H1 (cell line): ENCODE data around the gene NELFB. TPM values are rescaled to one million over a fixed set of nuclear protein-coding genes. Genes with fewer than 3 reads are reported as not detected.

Source experiments
- CTCF ChIA-PET: fragments of 300-600 bp; sonication (Branson Sonifier 250); formaldehyde crosslinking; loops from one replicate; lab custom pipeline; 2021; ENCODE audit not compliant: partially characterized antibody; lab: Charles Lee
- POLR2A ChIA-PET: fragments of 300-600 bp; sonication (Branson Sonifier 250); formaldehyde crosslinking; loops from one replicate; lab custom pipeline; 2021; ENCODE audit warnings: inconsistent platforms; ENCODE audit not compliant: partially characterized antibody; lab: Charles Lee
- DNase-seq, 2 experiments: peaks; one replicate each; pipeline versions ENCODE4 v3.0.0 to v3.0.0-alpha.2; 2010 to 2022; ENCODE audit warnings: low spot score in 2 of 2, low read depth in 1 of 2, mixed read lengths in 1 of 2
- FAIRE-seq: peaks from 2 replicates; lab custom pipeline; 2011; peaks lifted over from hg19 to GRCh38; lab: Jason Lieb, UNC
- H2AFZ ChIP-seq: 2 replicates; pipeline ENCODE4 v1.8.1; 2012; ENCODE audit warnings: low read length, inconsistent platforms
- H2AK5ac ChIP-seq: 2 replicates; pipeline ENCODE4 v1.6.1; 2013; ENCODE audit warnings: low read depth, low read length
- H2BK120ac ChIP-seq: replicated peaks from 2 replicates; pipeline ENCODE3; 2013; ENCODE audit warnings: low read depth, low read length, inconsistent platforms
- H2BK12ac ChIP-seq: 2 replicates; pipeline ENCODE4 v1.6.1; 2013; ENCODE audit warnings: low read depth, low read length
- H2BK15ac ChIP-seq: 2 replicates; pipeline ENCODE4 v1.6.1; 2013; ENCODE audit warnings: low read length
- H2BK20ac ChIP-seq: 2 replicates; pipeline ENCODE4 v1.6.1; 2013; ENCODE audit warnings: low read length
- H2BK5ac ChIP-seq: 2 replicates; pipeline ENCODE4 v1.6.1; 2013; ENCODE audit warnings: low read depth, low read length
- H3K14ac ChIP-seq: 2 replicates; pipeline ENCODE4 v1.6.1; 2013; ENCODE audit warnings: inconsistent platforms; ENCODE audit not compliant: insufficient read length
- H3K18ac ChIP-seq: 2 replicates; pipeline ENCODE4 v1.6.1; 2013; ENCODE audit warnings: low read length; ENCODE audit errors: extremely low read depth
- H3K23ac ChIP-seq: 2 replicates; pipeline ENCODE4 v1.6.1; 2013; ENCODE audit warnings: inconsistent platforms; ENCODE audit not compliant: insufficient read length
- H3K23me2 ChIP-seq: 2 replicates; pipeline ENCODE4 v1.6.1; 2013; ENCODE audit warnings: low read depth, low read length
- H3K27ac ChIP-seq: 2 replicates; pipeline ENCODE4 v1.6.1; 2011; ENCODE audit warnings: low read depth, low read length, inconsistent platforms
- H3K27me3 ChIP-seq, 4 experiments: replicated peaks in 1 of 4; 1 replicate in 1 of 4; 2 replicates in 3 of 4; pipeline versions ENCODE4 v1.6.1 to v1.8.1; 2011 to 2013; ENCODE audit warnings: low read length in 3 of 4, mild to moderate bottlenecking in 3 of 4, inconsistent platforms in 2 of 4, mixed read lengths in 2 of 4, moderate library complexity in 1 of 4; ENCODE audit not compliant: control insufficient read depth in 3 of 4, insufficient read depth in 3 of 4; ENCODE audit errors: extremely low read depth in 1 of 4
- H3K36me3 ChIP-seq, 4 experiments: 2 replicates each; pipeline versions ENCODE4 v1.6.1 to v1.8.1; 2011 to 2013; ENCODE audit warnings: mild to moderate bottlenecking in 4 of 4, low read length in 3 of 4, moderate library complexity in 2 of 4, control low read depth in 1 of 4, inconsistent platforms in 1 of 4; ENCODE audit not compliant: insufficient read depth in 4 of 4, control insufficient read depth in 2 of 4
- H3K4ac ChIP-seq: replicated peaks from 2 replicates; pipeline ENCODE3; 2013; ENCODE audit warnings: low read length, low read depth, mixed read lengths, inconsistent platforms; ENCODE audit not compliant: insufficient read length
- H3K4me1 ChIP-seq, 4 experiments: replicated peaks in 1 of 4; 1 replicate in 1 of 4; 2 replicates in 3 of 4; pipeline versions ENCODE4 v1.6.1 to v1.8.1; 2011 to 2013; ENCODE audit warnings: low read length in 3 of 4, inconsistent platforms in 2 of 4, mixed read lengths in 1 of 4; ENCODE audit not compliant: insufficient read depth in 4 of 4, control insufficient read depth in 3 of 4
- H3K4me2 ChIP-seq, 2 experiments: 2 replicates each; pipeline versions ENCODE4 v1.6.1 to v1.8.1; 2011 to 2013; ENCODE audit warnings: low read depth in 2 of 2, low read length in 2 of 2, control low read depth in 1 of 2, inconsistent platforms in 1 of 2, mild to moderate bottlenecking in 1 of 2; ENCODE audit not compliant: insufficient read depth in 1 of 2
- H3K4me3 ChIP-seq, 4 experiments: fragments of 200-600, 300-600 bp in 1 of 4; sonication (generic), shearing (Covaris generic), sonication (Bioruptor Twin) in 1 of 4; 2 replicates each; pipeline versions ENCODE4 v1.5.1 to v1.8.1; 2011 to 2016; ENCODE audit warnings: low read length in 4 of 4, low read depth in 3 of 4, control low read depth in 2 of 4, inconsistent platforms in 2 of 4, mild to moderate bottlenecking in 2 of 4, mixed read lengths in 1 of 4, moderate library complexity in 1 of 4; ENCODE audit not compliant: insufficient read depth in 2 of 4; ENCODE audit errors: extremely low read depth in 1 of 4
- H3K56ac ChIP-seq: replicated peaks from 2 replicates; pipeline ENCODE3; 2013; ENCODE audit warnings: low read depth, mild to moderate bottlenecking, mixed read lengths, low read length, inconsistent platforms; ENCODE audit not compliant: insufficient read length
- H3K79me1 ChIP-seq: 2 replicates; pipeline ENCODE4 v1.6.1; 2013; ENCODE audit warnings: low read depth, low read length, control low read depth
- H3K79me2 ChIP-seq, 2 experiments: 2 replicates each; pipeline versions ENCODE4 v1.6.1 to v1.8.1; 2012 to 2013; ENCODE audit warnings: low read length in 2 of 2, mild to moderate bottlenecking in 2 of 2, inconsistent platforms in 1 of 2; ENCODE audit not compliant: insufficient read depth in 2 of 2, control insufficient read depth in 1 of 2
- H3K9ac ChIP-seq, 4 experiments: replicated peaks in 1 of 4; 1 replicate in 1 of 4; 2 replicates in 3 of 4; pipeline versions ENCODE4 v1.6.1 to v1.8.1; 2011 to 2013; ENCODE audit warnings: low read depth in 3 of 4, low read length in 3 of 4, control low read depth in 2 of 4, mild to moderate bottlenecking in 2 of 4, moderate library complexity in 2 of 4, inconsistent platforms in 1 of 4; ENCODE audit errors: extremely low read depth in 1 of 4
- H3K9me3 ChIP-seq, 2 experiments: 2 replicates each; pipeline versions ENCODE4 v1.6.1 to v1.8.1; 2012 to 2013; ENCODE audit warnings: mild to moderate bottlenecking in 2 of 2, moderate library complexity in 2 of 2, control low read depth in 1 of 2, inconsistent platforms in 1 of 2, low read depth in 1 of 2, low read length in 1 of 2, mixed read lengths in 1 of 2; ENCODE audit not compliant: insufficient read depth in 2 of 2
- H4K20me1 ChIP-seq, 2 experiments: replicated peaks in 1 of 2; 2 replicates each; pipeline versions ENCODE3 to v1.8.1; 2011 to 2013; ENCODE audit warnings: inconsistent platforms in 2 of 2, low read length in 2 of 2, mild to moderate bottlenecking in 1 of 2; ENCODE audit not compliant: insufficient read depth in 2 of 2, control insufficient read depth in 1 of 2
- H4K5ac ChIP-seq: 2 replicates; pipeline ENCODE4 v1.6.1; 2013; ENCODE audit warnings: low read length, low read depth, mixed read lengths, inconsistent platforms; ENCODE audit not compliant: insufficient read length
- H4K8ac ChIP-seq: 2 replicates; pipeline ENCODE4 v1.8.0; 2013; ENCODE audit warnings: mild to moderate bottlenecking, moderate library complexity, low read length, inconsistent platforms; ENCODE audit not compliant: insufficient read depth; ENCODE audit errors: extremely low read depth
- H4K91ac ChIP-seq: replicated peaks from 2 replicates; pipeline ENCODE3; 2013; ENCODE audit warnings: low read length, mixed read lengths, inconsistent platforms; ENCODE audit not compliant: insufficient read length
- BRCA1 ChIP-seq: IDR thresholded peaks from 2 replicates; pipeline ENCODE4 v1.6.1; 2012; ENCODE audit warnings: low read depth, low read length, improper control_type of control experiment
- CHD1 ChIP-seq: IDR thresholded peaks from 2 replicates; pipeline ENCODE4 v1.6.1; 2012; ENCODE audit warnings: low read depth, low read length, improper control_type of control experiment
- WGBS, 2 experiments: shearing (Covaris generic) in 1 of 2; methylation state at CpG; one replicate each; pipeline versions ENCODE4 v1.1.6 to v1.1.7; 2013 to 2015; ENCODE audit warnings: low lambda C conversion rate in 2 of 2, mixed read lengths in 2 of 2, inconsistent platforms in 1 of 2, low coverage in 1 of 2, missing lambda C conversion rate in 1 of 2; ENCODE audit not compliant: insufficient replicate concordance in 2 of 2, insufficient coverage in 1 of 2, insufficient read length in 1 of 2; ENCODE audit errors: extremely low coverage in 1 of 2, missing lambda C conversion rate in 1 of 2; 5-methylcytosine and 5-hydroxymethylcytosine counted together
- polyA plus RNA-seq, 7 experiments: library from polyadenylated mRNA; depleted of rRNA in 3 of 7; stranded (reverse) in 5 of 7; unstranded in 2 of 7; fragments of >200 nt in 5 of 7; fragments of 200-250 nt in 2 of 7; gene quantifications; 1 replicate in 5 of 7; 2 replicates in 1 of 7; 4 replicates in 1 of 7; pipeline versions ENCODE4 v1.2.1 to v1.2.3, GENCODE V29; 2011 to 2013; ENCODE audit warnings: missing spikeins in 2 of 7, mixed read lengths in 2 of 7
- total RNA-seq: library from RNA; stranded (reverse); fragmentation: NEBNext Ultra II Directional; extraction: Animal tissue kit (Norgen Biotek cat#: 25700); gene quantifications from 2 replicates; pipeline ENCODE4 v1.2.1, GENCODE V29; 2021

The NELFB gene
- total and polyA plus RNA-seq, 2 of the 8 experiments (the other 6 are each of a cell fraction or from before 2014, with no cell fraction given) = 57.6 to 78.0 TPM

GRCh38 chr9:137266585-137267453, 11.7 kb downstream of the NELFB start:
- H3K23ac ChIP-seq = no peak overlapping the region
- no peak overlapping the region for H3K4me3 ChIP-seq
- no peak overlapping the region for H3K4me2 ChIP-seq
- no peaks in the 10 kb centered on the region for H3K23me2 ChIP-seq
- H2AK5ac ChIP-seq = no peak overlapping the region
- no peaks in the 10 kb centered on the region for H3K27me3 ChIP-seq
- H3K4ac ChIP-seq = no peak overlapping the region
- H2BK5ac ChIP-seq = no peak overlapping the region
- WGBS, 2 experiments = 95% methylated on average over 15 of the region's 34 CpGs; no CpG with 5 or more reads in 1 of the 2 experiments
- no peak overlapping the region for H4K91ac ChIP-seq
- H3K36me3 ChIP-seq = peaks cover 6 to 37% (median 22%) of the 10 kb centered on the region in 4 experiments
- no peak overlapping the region for H2BK20ac ChIP-seq
- H4K8ac ChIP-seq = no peak overlapping the region
- H3K18ac ChIP-seq = no peak overlapping the region
- no peak overlapping the region for H2BK12ac ChIP-seq
- POLR2A ChIA-PET = interaction anchor here (1.2 to 69.9 kb wide), 3 partner anchors 10 to 137 kb away, joined by 3 to 1462 read pairs (median 1462); partner anchors contain the start of genes CYSRT1, NDOR1, NELFB and RNF208
- no peak for DNase-seq
- H2BK120ac ChIP-seq = no peak overlapping the region
- no peak overlapping the region for H3K27ac ChIP-seq
- CTCF ChIA-PET = interaction anchor here (0.8 to 2.6 kb wide), 7 partner anchors 10 to 178 kb away, joined by 3 to 11 read pairs (median 4); no protein-coding TSS in a partner anchor
- no peak overlapping the region for H2BK15ac ChIP-seq
- H3K9ac ChIP-seq = no peak overlapping the region
- no peak overlapping the region for H3K14ac ChIP-seq
- H3K56ac ChIP-seq = no peak overlapping the region
- peaks cover under 1 to 10% of the 10 kb centered on the region in 2 experiments for H4K20me1 ChIP-seq
- H3K79me2 ChIP-seq = no peaks in the 10 kb centered on the region
- H3K9me3 ChIP-seq = no peaks in the 10 kb centered on the region
- TF ChIP-seq BRCA1 = no peak
- TF ChIP-seq CHD1 = no peak
- H4K5ac ChIP-seq = no peak overlapping the region
- H3K79me1 ChIP-seq = no peaks in the 10 kb centered on the region
- no peaks in the 10 kb centered on the region for H3K4me1 ChIP-seq
- no peak overlapping the region for H2AFZ ChIP-seq
- no peak for FAIRE-seq
